ENCODE measurements around the gene BRIX1. TPM values are rescaled to one million over a fixed set of nuclear protein-coding genes. Genes with fewer than 3 reads are reported as not detected.
A peak's percentile ranks its signal among the peaks of the same experiment; 100 is the strongest.

BRIX1 gene
- total and polyA plus RNA-seq, 2 of the 13 experiments (the other 11 are each of a cell fraction or from before 2014, with no cell fraction given), result 23.6 to 78.4 TPM

DNA sequence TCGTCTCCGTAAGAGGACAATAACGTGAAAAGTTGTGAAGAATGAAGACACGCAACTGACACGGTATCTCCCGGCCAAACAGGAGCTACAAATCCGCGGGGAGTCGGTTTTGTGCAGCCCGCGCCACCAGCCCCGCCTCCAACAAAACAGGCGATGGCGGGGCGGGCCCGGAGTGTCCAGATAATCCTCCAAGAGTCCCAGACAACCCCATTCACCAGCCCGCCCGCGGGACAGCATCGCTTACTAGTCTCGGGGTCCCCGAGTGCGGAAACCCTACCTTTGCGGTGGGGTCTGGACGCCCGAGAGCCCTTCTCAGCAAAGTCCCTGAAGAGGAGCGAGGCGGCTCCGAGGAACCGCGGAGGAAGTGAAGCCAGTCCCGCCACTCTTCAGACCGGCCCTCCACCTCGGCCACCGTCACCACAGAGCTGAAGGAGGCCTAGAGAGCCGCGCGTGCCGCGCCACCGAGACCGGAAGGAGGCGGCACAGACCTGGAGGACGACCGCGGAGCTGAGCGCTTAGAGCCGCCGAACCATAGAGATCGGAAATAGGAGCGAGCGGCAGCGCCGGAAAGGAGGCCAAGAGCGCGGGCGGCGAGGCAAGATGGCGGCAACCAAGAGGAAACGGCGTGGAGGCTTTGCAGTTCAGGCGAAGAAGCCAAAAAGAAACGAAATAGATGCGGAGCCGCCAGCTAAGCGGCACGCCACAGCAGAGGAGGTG lies at the start of gene BRIX1, which contains the start of gene RAD1 (continued):
- TF ChIP-seq ZNF34 (CRISPR knock-in tag; IDR thresholded peaks at IDR 0.05; ENCODE audit: borderline replicate concordance), result peak; percentile 92; the same call in 1 of the 2 replicates
- TF ChIP-seq SP1 (IDR thresholded peaks at IDR 0.05), result no peak
- TF ChIP-seq SP1 (CRISPR knock-in tag; IDR thresholded peaks at IDR 0.05), result peak; percentile 60
- no peak; the same call in 1 of the 2 replicates for TF ChIP-seq ZNF547 (CRISPR knock-in tag; IDR thresholded peaks at IDR 0.05)
- TF ChIP-seq, protein P1, sequence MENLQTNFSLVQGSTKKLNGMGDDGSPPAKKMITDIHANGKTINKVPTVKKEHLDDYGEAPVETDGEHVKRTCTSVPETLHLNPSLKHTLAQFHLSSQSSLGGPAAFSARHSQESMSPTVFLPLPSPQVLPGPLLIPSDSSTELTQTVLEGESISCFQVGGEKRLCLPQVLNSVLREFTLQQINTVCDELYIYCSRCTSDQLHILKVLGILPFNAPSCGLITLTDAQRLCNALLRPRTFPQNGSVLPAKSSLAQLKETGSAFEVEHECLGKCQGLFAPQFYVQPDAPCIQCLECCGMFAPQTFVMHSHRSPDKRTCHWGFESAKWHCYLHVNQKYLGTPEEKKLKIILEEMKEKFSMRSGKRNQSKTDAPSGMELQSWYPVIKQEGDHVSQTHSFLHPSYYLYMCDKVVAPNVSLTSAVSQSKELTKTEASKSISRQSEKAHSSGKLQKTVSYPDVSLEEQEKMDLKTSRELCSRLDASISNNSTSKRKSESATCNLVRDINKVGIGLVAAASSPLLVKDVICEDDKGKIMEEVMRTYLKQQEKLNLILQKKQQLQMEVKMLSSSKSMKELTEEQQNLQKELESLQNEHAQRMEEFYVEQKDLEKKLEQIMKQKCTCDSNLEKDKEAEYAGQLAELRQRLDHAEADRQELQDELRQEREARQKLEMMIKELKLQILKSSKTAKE (CRISPR knock-in tag; IDR thresholded peaks at IDR 0.05; ENCODE audit: borderline replicate concordance), result peak; percentile 75
- TF ChIP-seq CENPX (CRISPR knock-in tag; IDR thresholded peaks at IDR 0.05), result no peak
- TF ChIP-seq, protein P2, sequence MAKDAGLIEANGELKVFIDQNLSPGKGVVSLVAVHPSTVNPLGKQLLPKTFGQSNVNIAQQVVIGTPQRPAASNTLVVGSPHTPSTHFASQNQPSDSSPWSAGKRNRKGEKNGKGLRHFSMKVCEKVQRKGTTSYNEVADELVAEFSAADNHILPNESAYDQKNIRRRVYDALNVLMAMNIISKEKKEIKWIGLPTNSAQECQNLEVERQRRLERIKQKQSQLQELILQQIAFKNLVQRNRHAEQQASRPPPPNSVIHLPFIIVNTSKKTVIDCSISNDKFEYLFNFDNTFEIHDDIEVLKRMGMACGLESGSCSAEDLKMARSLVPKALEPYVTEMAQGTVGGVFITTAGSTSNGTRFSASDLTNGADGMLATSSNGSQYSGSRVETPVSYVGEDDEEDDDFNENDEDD (CRISPR knock-in tag; IDR thresholded peaks at IDR 0.05; ENCODE audit: borderline replicate concordance), result peak; percentile 92
- peak; percentile 74; the same call in 1 of the 2 replicates for TF ChIP-seq ZNF33A (CRISPR knock-in tag; IDR thresholded peaks at IDR 0.05; ENCODE audit: borderline replicate concordance)
- peak; percentile 84; the same call in 1 of the 2 replicates for TF ChIP-seq ZZZ3 (CRISPR knock-in tag; IDR thresholded peaks at IDR 0.05; ENCODE audit: borderline replicate concordance)
- TF ChIP-seq, protein P3, sequence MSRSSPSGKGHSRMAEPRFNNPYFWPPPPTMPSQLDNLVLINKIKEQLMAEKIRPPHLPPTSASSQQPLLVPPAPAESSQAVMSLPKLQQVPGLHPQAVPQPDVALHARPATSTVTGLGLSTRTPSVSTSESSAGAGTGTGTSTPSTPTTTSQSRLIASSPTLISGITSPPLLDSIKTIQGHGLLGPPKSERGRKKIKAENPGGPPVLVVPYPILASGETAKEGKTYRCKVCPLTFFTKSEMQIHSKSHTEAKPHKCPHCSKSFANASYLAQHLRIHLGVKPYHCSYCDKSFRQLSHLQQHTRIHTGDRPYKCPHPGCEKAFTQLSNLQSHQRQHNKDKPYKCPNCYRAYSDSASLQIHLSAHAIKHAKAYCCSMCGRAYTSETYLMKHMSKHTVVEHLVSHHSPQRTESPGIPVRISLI (CRISPR knock-in tag; IDR thresholded peaks at IDR 0.05; ENCODE audit: borderline replicate concordance), result 0 out of 2 replicates have a peak, but pooled peaks have one; percentile 22
- TF ChIP-seq, protein P4, sequence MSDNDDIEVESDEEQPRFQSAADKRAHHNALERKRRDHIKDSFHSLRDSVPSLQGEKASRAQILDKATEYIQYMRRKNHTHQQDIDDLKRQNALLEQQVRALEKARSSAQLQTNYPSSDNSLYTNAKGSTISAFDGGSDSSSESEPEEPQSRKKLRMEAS (IDR thresholded peaks at IDR 0.05), result peak; percentile 85
- TF ChIP-seq, protein P5, sequence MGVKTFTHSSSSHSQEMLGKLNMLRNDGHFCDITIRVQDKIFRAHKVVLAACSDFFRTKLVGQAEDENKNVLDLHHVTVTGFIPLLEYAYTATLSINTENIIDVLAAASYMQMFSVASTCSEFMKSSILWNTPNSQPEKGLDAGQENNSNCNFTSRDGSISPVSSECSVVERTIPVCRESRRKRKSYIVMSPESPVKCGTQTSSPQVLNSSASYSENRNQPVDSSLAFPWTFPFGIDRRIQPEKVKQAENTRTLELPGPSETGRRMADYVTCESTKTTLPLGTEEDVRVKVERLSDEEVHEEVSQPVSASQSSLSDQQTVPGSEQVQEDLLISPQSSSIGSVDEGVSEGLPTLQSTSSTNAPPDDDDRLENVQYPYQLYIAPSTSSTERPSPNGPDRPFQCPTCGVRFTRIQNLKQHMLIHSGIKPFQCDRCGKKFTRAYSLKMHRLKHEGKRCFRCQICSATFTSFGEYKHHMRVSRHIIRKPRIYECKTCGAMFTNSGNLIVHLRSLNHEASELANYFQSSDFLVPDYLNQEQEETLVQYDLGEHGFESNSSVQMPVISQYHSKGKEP (CRISPR knock-in tag; IDR thresholded peaks at IDR 0.05), result no peak
- 0 out of 2 replicates have a peak, but pooled peaks have one; percentile 78 for TF ChIP-seq KLF6 (CRISPR knock-in tag; IDR thresholded peaks at IDR 0.05)
- TF ChIP-seq, protein P6, sequence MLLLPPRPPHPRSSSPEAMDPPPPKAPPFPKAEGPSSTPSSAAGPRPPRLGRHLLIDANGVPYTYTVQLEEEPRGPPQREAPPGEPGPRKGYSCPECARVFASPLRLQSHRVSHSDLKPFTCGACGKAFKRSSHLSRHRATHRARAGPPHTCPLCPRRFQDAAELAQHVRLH (CRISPR knock-in tag; IDR thresholded peaks at IDR 0.05; ENCODE audit: borderline replicate concordance, low read depth), result no peak; the same call in 1 of the 2 replicates
- TF ChIP-seq, protein P7, sequence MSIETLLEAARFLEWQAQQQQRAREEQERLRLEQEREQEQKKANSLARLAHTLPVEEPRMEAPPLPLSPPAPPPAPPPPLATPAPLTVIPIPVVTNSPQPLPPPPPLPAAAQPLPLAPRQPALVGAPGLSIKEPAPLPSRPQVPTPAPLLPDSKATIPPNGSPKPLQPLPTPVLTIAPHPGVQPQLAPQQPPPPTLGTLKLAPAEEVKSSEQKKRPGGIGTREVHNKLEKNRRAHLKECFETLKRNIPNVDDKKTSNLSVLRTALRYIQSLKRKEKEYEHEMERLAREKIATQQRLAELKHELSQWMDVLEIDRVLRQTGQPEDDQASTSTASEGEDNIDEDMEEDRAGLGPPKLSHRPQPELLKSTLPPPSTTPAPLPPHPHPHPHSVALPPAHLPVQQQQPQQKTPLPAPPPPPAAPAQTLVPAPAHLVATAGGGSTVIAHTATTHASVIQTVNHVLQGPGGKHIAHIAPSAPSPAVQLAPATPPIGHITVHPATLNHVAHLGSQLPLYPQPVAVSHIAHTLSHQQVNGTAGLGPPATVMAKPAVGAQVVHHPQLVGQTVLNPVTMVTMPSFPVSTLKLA (IDR thresholded peaks at IDR 0.05), result peak; percentile 72
- peak; percentile 82; the same call in 1 of the 2 replicates for TF ChIP-seq ZNF788 (CRISPR knock-in tag; IDR thresholded peaks at IDR 0.05; ENCODE audit: borderline replicate concordance)
- TF ChIP-seq, protein P8, sequence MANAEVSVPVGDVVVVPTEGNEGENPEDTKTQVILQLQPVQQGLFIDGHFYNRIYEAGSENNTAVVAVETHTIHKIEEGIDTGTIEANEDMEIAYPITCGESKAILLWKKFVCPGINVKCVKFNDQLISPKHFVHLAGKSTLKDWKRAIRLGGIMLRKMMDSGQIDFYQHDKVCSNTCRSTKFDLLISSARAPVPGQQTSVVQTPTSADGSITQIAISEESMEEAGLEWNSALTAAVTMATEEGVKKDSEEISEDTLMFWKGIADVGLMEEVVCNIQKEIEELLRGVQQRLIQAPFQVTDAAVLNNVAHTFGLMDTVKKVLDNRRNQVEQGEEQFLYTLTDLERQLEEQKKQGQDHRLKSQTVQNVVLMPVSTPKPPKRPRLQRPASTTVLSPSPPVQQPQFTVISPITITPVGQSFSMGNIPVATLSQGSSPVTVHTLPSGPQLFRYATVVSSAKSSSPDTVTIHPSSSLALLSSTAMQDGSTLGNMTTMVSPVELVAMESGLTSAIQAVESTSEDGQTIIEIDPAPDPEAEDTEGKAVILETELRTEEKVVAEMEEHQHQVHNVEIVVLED (CRISPR knock-in tag; IDR thresholded peaks at IDR 0.05; ENCODE audit: borderline replicate concordance), result peak; percentile 84
- TF ChIP-seq HDAC2 (CRISPR knock-in tag; IDR thresholded peaks at IDR 0.05), result peak; percentile 86

Data from HepG2 (cell line).